Spleen (tissue), 7 donors: ENCODE results near the gene ETV3.

Experiments used
- POLR2A ChIP-seq, 3 donors: fragments of 450-650 bp; IDR thresholded peaks; one replicate each; pipeline ENCODE4 v1.5.1; 2017; ENCODE audit warnings: antibody characterized with exemption in 3 of 3, mild to moderate bottlenecking in 1 of 3
- POLR2AphosphoS5 ChIP-seq, 3 donors: sonication (generic); formaldehyde crosslinking; IDR thresholded peaks; one replicate each; pipeline ENCODE4 v1.5.1; 2017; ENCODE audit warnings: antibody characterized with exemption in 3 of 3
- TF ChIP-seq, protein P1 (sequence below), 11 experiments: fragments of 200-600 bp in 7 of 11; fragments of 450-650 bp in 4 of 11; sonication (generic) in 4 of 11; IDR thresholded peaks in 8 of 11; conservative IDR thresholded peaks in 3 of 11; 1 replicate in 7 of 11; 2 replicates in 4 of 11; pipeline versions ENCODE4 v1.4.0 to v1.8.0; 2016 to 2021; ENCODE audit warnings: antibody characterized with exemption in 11 of 11, inconsistent platforms in 4 of 11, mild to moderate bottlenecking in 1 of 11
- donor health status: DM: no; HTN: no; CAD: no; lungs with moderate emphysema.
- donor health status: DM: no; HTN: no; CAD: no.
- donor health status: DM: no; HTN: no; CAD: no.

DNA sequence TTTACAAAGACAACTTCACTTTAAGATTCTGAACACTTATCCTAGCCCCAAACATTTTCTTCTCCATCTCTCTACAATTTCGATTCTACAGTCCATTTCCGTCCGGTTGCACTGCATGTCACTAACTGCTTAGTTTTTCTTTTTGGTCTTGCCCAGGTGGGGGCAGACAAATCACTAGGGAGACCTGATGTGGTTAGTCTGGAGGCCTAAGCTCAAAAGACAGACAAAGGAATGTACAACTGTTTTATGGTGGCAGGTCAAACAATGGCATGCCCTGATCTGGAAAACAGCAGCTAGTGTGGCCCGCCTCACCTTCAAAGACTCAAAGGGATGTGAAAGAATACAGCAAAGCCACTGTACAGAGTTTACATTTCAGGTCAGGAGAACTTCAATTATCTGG lies 3.8 kb downstream of the ETV3 start:
- TF ChIP-seq POLR2A (IDR thresholded peaks at IDR 0.05) (no peak), POLR2AphosphoS5 (IDR thresholded peaks at IDR 0.05) (no peak)
- TF ChIP-seq, protein P1, sequence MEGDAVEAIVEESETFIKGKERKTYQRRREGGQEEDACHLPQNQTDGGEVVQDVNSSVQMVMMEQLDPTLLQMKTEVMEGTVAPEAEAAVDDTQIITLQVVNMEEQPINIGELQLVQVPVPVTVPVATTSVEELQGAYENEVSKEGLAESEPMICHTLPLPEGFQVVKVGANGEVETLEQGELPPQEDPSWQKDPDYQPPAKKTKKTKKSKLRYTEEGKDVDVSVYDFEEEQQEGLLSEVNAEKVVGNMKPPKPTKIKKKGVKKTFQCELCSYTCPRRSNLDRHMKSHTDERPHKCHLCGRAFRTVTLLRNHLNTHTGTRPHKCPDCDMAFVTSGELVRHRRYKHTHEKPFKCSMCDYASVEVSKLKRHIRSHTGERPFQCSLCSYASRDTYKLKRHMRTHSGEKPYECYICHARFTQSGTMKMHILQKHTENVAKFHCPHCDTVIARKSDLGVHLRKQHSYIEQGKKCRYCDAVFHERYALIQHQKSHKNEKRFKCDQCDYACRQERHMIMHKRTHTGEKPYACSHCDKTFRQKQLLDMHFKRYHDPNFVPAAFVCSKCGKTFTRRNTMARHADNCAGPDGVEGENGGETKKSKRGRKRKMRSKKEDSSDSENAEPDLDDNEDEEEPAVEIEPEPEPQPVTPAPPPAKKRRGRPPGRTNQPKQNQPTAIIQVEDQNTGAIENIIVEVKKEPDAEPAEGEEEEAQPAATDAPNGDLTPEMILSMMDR (IDR thresholded peaks at IDR 0.05 in 8 of 11, conservative IDR thresholded peaks at IDR 0.05 in 3 of 11) = no peak
